Gastrocnemius medialis (tissue), 4 donors: ENCODE data around the gene ADAMTSL3.

Experiments used
- CTCF ChIP-seq, 5 experiments: fragments of 450-650 bp in 3 of 5; fragments of 200-600 bp in 2 of 5; sonication (generic) in 2 of 5; IDR thresholded peaks in 4 of 5; conservative IDR thresholded peaks in 1 of 5; 1 replicate in 4 of 5; 2 replicates in 1 of 5; pipeline ENCODE4 v1.5.1; 2016 to 2019; ENCODE audit warnings: antibody characterized with exemption in 5 of 5, mild to moderate bottlenecking in 3 of 5, moderate library complexity in 3 of 5
- POLR2A ChIP-seq, 2 donors: fragments of 450-650 bp; IDR thresholded peaks; one replicate each; pipeline ENCODE4 v1.6.1; 2017; ENCODE audit warnings: antibody characterized with exemption in 2 of 2, mild to moderate bottlenecking in 2 of 2, moderate library complexity in 2 of 2

- TF ChIP-seq POLR2A (IDR thresholded peaks at IDR 0.05) = no peak
- TF ChIP-seq CTCF (IDR thresholded peaks at IDR 0.05 in 4 of 5, conservative IDR thresholded peaks at IDR 0.05 in 1 of 5) = no peak
These were observed 3.1 kb upstream of the ADAMTSL3 start for GRCh38 chr15:83650831-83651230.
